Liver (tissue), 3 donors: ENCODE results near the gene UGT1A5.

ENCODE experiments used
- EGR1 ChIP-seq, 2 donors: IDR thresholded peaks; 2 replicates each; pipeline ENCODE4 v1.6.1; 2016 to 2018; ENCODE audit warnings: antibody characterized with exemption in 2 of 2, low read depth in 2 of 2
- FOXA1 ChIP-seq: IDR thresholded peaks from 2 replicates; pipeline ENCODE4 v1.6.1; 2016; ENCODE audit warnings: antibody characterized with exemption
- JUND ChIP-seq, 2 donors: IDR thresholded peaks; 2 replicates each; pipeline ENCODE4 v1.6.1; 2016; ENCODE audit warnings: antibody characterized with exemption in 2 of 2
- MAX ChIP-seq: IDR thresholded peaks from 2 replicates; pipeline ENCODE4 v1.6.1; 2016; ENCODE audit warnings: antibody characterized with exemption
- NR2F2 ChIP-seq: IDR thresholded peaks from 2 replicates; pipeline ENCODE4 v1.6.1; 2016; ENCODE audit warnings: antibody characterized with exemption
- REST ChIP-seq: IDR thresholded peaks from 2 replicates; pipeline ENCODE4 v1.6.1; 2016; ENCODE audit warnings: antibody characterized with exemption, mild to moderate bottlenecking
- YY1 ChIP-seq: IDR thresholded peaks from 2 replicates; pipeline ENCODE4 v1.6.1; 2016; ENCODE audit warnings: antibody characterized with exemption, mild to moderate bottlenecking
- TF ChIP-seq, protein P1 (sequence below): fragments of 150-350 bp; IDR thresholded peaks from 2 replicates; pipeline ENCODE4 v1.5.1; 2017; ENCODE audit warnings: improper control_type of control experiment, low read depth, low read length; ENCODE audit not compliant: missing input control
- donor health status: healthy.
- donor health status: healthy.

GRCh38 chr2:233674314-233674713 is 38.4 kb upstream of the UGT1A5 start:
- TF ChIP-seq YY1: no peak
- no peak for TF ChIP-seq EGR1 (IDR thresholded peaks at IDR 0.05; ENCODE audit: low read depth in 2 of 2)
- TF ChIP-seq, protein P1, sequence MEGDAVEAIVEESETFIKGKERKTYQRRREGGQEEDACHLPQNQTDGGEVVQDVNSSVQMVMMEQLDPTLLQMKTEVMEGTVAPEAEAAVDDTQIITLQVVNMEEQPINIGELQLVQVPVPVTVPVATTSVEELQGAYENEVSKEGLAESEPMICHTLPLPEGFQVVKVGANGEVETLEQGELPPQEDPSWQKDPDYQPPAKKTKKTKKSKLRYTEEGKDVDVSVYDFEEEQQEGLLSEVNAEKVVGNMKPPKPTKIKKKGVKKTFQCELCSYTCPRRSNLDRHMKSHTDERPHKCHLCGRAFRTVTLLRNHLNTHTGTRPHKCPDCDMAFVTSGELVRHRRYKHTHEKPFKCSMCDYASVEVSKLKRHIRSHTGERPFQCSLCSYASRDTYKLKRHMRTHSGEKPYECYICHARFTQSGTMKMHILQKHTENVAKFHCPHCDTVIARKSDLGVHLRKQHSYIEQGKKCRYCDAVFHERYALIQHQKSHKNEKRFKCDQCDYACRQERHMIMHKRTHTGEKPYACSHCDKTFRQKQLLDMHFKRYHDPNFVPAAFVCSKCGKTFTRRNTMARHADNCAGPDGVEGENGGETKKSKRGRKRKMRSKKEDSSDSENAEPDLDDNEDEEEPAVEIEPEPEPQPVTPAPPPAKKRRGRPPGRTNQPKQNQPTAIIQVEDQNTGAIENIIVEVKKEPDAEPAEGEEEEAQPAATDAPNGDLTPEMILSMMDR: no peak
- TF ChIP-seq FOXA1: no peak
- TF ChIP-seq REST: no peak
- no peak for TF ChIP-seq NR2F2
- no peak for TF ChIP-seq JUND (IDR thresholded peaks at IDR 0.05)
- TF ChIP-seq MAX: no peak
